Heart right ventricle (tissue), 16 donors: Measurements from ENCODE around the gene PJA1. TPM values are rescaled to one million over a fixed set of nuclear protein-coding genes. Genes with fewer than 3 reads are reported as not detected.

ENCODE experiments used
- ATAC-seq, 8 donors: fragments of 200-7000 bp; cut with Tn5 transposase; one replicate each; pipeline ENCODE4 v1.9.1; 2020; ENCODE audit warnings: mild to moderate bottlenecking in 8 of 8, moderate library complexity in 8 of 8, moderate number of reproducible peaks in 1 of 8
- DNase-seq, 2 donors: peaks; one replicate each; pipeline ENCODE4 v3.0.0-alpha.2; 2020
- H3K27ac ChIP-seq, 10 donors: fragments of 200-600 bp; sonication (generic) in 2 of 10; one replicate each; pipeline versions ENCODE4 v1.5.0 to v1.8.0; 2020 to 2022; ENCODE audit warnings: mild to moderate bottlenecking in 3 of 10
- H3K27me3 ChIP-seq, 7 donors: fragments of 200-600 bp; one replicate each; pipeline ENCODE4 v1.8.0; 2021 to 2022; ENCODE audit warnings: mild to moderate bottlenecking in 2 of 7
- H3K36me3 ChIP-seq, 9 donors: fragments of 200-600 bp; sonication (generic) in 1 of 9; one replicate each; pipeline versions ENCODE4 v1.5.0 to v1.8.0; 2020 to 2022; ENCODE audit warnings: mild to moderate bottlenecking in 2 of 9
- H3K4me1 ChIP-seq, 9 donors: fragments of 200-600 bp; sonication (generic) in 1 of 9; one replicate each; pipeline versions ENCODE4 v1.5.0 to v1.8.0; 2020 to 2022; ENCODE audit warnings: mild to moderate bottlenecking in 4 of 9
- H3K4me3 ChIP-seq, 10 donors: fragments of 200-600 bp; sonication (generic) in 2 of 10; one replicate each; pipeline versions ENCODE4 v1.5.0 to v1.8.0; 2020 to 2022; ENCODE audit warnings: mild to moderate bottlenecking in 7 of 10, moderate library complexity in 2 of 10
- H3K9me3 ChIP-seq, 11 donors: fragments of 200-600 bp in 10 of 11; sonication (generic) in 2 of 11; one replicate each; pipeline versions ENCODE4 v1.5.0 to v1.8.0; 2013 to 2022; ENCODE audit warnings: mild to moderate bottlenecking in 2 of 11, control low read depth in 1 of 11, moderate library complexity in 1 of 11
- CTCF ChIP-seq, 9 donors: fragments of 200-600 bp; sonication (generic) in 2 of 9; IDR thresholded peaks; one replicate each; pipeline versions ENCODE4 v1.5.0 to v1.8.0; 2021 to 2022; ENCODE audit warnings: antibody characterized with exemption in 9 of 9, mild to moderate bottlenecking in 5 of 9, moderate library complexity in 1 of 9
- WGBS, 2 donors: extraction: QIAGEN DNeasy Blood & Tissue Kit; methylation state at CpG; one replicate each; pipeline ENCODE4 v1.1.7; 2013; ENCODE audit warnings: inconsistent platforms in 1 of 2; 5-methylcytosine and 5-hydroxymethylcytosine counted together
- intact Hi-C, 10 donors: fragments of 100-400 bp; cut with DNase I; formaldehyde crosslinking; loops; one replicate each; pipeline versions ENCODE4 v1.11.1 to v1.14.2; 2022
- polyA plus RNA-seq, 2 donors: library from polyadenylated mRNA; stranded (reverse); fragments of 200-250 nt; gene quantifications; one replicate each; pipeline ENCODE4 v1.2.3, GENCODE V29; 2013
- total RNA-seq, 10 donors: library from RNA; stranded (reverse); fragmentation: NEBNext Ultra II Directional in 3 of 10; extraction: Animal tissue kit (Norgen Biotek cat#: 25700) in 3 of 10; gene quantifications; one replicate each; pipeline versions ENCODE4 v1.2.1 to v1.2.4, GENCODE V29; 2021 to 2023
- donor health status: Arrhythmogenic right ventricular cardiomyopathy.
- donor health status: ischemic (EF 13 %, LVEDD 7.1; RV severe dilation, severe dysfunction).
- donor health status: healthy with polysubstance abuse.
- donor health status: DM: no; HTN: yes; CAD: no.
- donor health status: DM: no; HTN: no; CAD: no.
- donor health status: ischemic (EF 25% LVEDD 6.9; RV normal size, moderate dysfunction).
- donor health status: ischemic (EF 25% LVEDD 5.7; RV mildly dilated, moderate dysfunction).
- donor health status: healthy.
- donor health status: DM: yes; HTN: yes; CAD: no.
- donor health status: Ischemic cardiomyopathy.
- donor health status: ischemic (EF 35%, LVEDD 5.7; RV mildly dilated, moderate dysfunction).
- donor health status: nonischemic (EF 11% LVEDD 7.7; RV severe dilation, severe dysfunction).
- donor health status: DM: yes; HTN: yes; CAD: no.
- donor health status: PGD.
- donor health status: ischemic (EF 29% LVEDD 5.4; RV normal size, mild dysfunction).
- donor health status: nonischemic (EF 23%, LVEDD 6.1; RV moderate dilation, normal function).

PJA1 gene
- total and polyA plus RNA-seq, 12 donors = 4.5 to 20.2 (median 15.0) TPM

GRCh38 chrX:69179380-69179911 is 14.2 kb upstream of the PJA1 start:
- Histone ChIP-seq H3K4me1 (no peaks in the 10 kb centered on the region), H3K27me3 (peaks cover 0 to 53% (median 0%) of the 10 kb centered on the region in 7 donors), H3K36me3 (no peaks in the 10 kb centered on the region), H3K4me3 (no peak overlapping the region), H3K9me3 (peaks cover 0 to 13% (median 0%) of the 10 kb centered on the region in 11 donors), H3K27ac (no peak overlapping the region)
- no peak for ATAC-seq
- no peak for TF ChIP-seq CTCF (IDR thresholded peaks at IDR 0.05)
- 55 to 58% methylated on average over 12 of the region's 12 CpGs for WGBS, 2 donors
- no peak for DNase-seq
- intact Hi-C loops = no loop called here

- no peak overlapping the region for H3K4me3 ChIP-seq
- H3K27ac ChIP-seq = no peak overlapping the region
- H3K9me3 ChIP-seq = peaks cover 0 to 13% (median 0%) of the 10 kb centered on the region in 11 donors
- ATAC-seq (no peak), DNase-seq (no peak)
- peaks cover 0 to 57% (median 0%) of the 10 kb centered on the region in 7 donors for H3K27me3 ChIP-seq
- no peak for TF ChIP-seq CTCF (IDR thresholded peaks at IDR 0.05)
- H3K4me1 ChIP-seq = no peaks in the 10 kb centered on the region
- 90 to 94% methylated on average over 3 of the region's 3 CpGs for WGBS, 2 donors
- intact Hi-C loops = no loop called here
- H3K36me3 ChIP-seq = no peaks in the 10 kb centered on the region
Measured at GRCh38 chrX:69178592-69178991, 13.3 kb upstream of the PJA1 start.

- H3K27ac ChIP-seq = no peak overlapping the region
- ATAC-seq (no peak), DNase-seq (no peak)
- H3K4me3 ChIP-seq = no peak overlapping the region
- TF ChIP-seq CTCF (IDR thresholded peaks at IDR 0.05) = no peak
- H3K36me3 ChIP-seq = no peaks in the 10 kb centered on the region
- H3K9me3 ChIP-seq = peaks cover 0 to 13% (median 0%) of the 10 kb centered on the region in 11 donors
- WGBS, 2 donors = 95 to 100% methylated on average over 3 to 4 of the region's 4 CpGs
- intact Hi-C loops = no loop called here
- H3K27me3 ChIP-seq = peaks cover 0 to 58% (median 0%) of the 10 kb centered on the region in 7 donors
- no peaks in the 10 kb centered on the region for H3K4me1 ChIP-seq
Measured at GRCh38 chrX:69177511-69178162, 12.4 kb upstream of the PJA1 start.

GRCh38 chrX:69176053-69176452 is 10.8 kb upstream of the PJA1 start:
- intact Hi-C loops = no loop called here
- Histone ChIP-seq H3K27ac (no peak overlapping the region), H3K4me1 (no peaks in the 10 kb centered on the region), H3K9me3 (peaks cover 0 to 13% (median 0%) of the 10 kb centered on the region in 11 donors), H3K36me3 (no peaks in the 10 kb centered on the region), H3K27me3 (peaks cover 0 to 72% (median 0%) of the 10 kb centered on the region in 7 donors), H3K4me3 (no peak overlapping the region)
- TF ChIP-seq CTCF (IDR thresholded peaks at IDR 0.05) = no peak
- ATAC-seq (no peak), DNase-seq (no peak)
- WGBS, 2 donors = 70 to 78% methylated on average over 3 of the region's 3 CpGs
